Subcutaneous abdominal adipose tissue (tissue), 5 donors: Measurements from ENCODE around the gene RNF152.
A peak's percentile ranks its signal among the peaks of the same experiment; 100 is the strongest.

Experiments used
- H3K27ac ChIP-seq: one replicate; pipeline ENCODE4 v1.7.0; 2013; ENCODE audit warnings: low read depth, mild to moderate bottlenecking, inconsistent platforms, low read length, moderate library complexity
- H3K27me3 ChIP-seq, 5 donors: one replicate each; pipeline ENCODE4 v1.7.0; 2013; ENCODE audit warnings: low read length in 5 of 5, inconsistent platforms in 1 of 5; ENCODE audit not compliant: control insufficient read depth in 5 of 5, insufficient read depth in 4 of 5
- H3K36me3 ChIP-seq, 5 donors: one replicate each; pipeline ENCODE4 v1.7.0; 2013; ENCODE audit warnings: low read length in 5 of 5; ENCODE audit not compliant: control insufficient read depth in 5 of 5, insufficient read depth in 5 of 5
- H3K4me1 ChIP-seq, 5 donors: one replicate each; pipeline ENCODE4 v1.7.0; 2013; ENCODE audit warnings: low read length in 5 of 5, mild to moderate bottlenecking in 3 of 5, moderate library complexity in 1 of 5; ENCODE audit not compliant: control insufficient read depth in 5 of 5, insufficient read depth in 5 of 5
- H3K4me3 ChIP-seq, 5 donors: one replicate each; pipeline ENCODE4 v1.7.0; 2013; ENCODE audit warnings: low read length in 5 of 5, low read depth in 1 of 5
- H3K9ac ChIP-seq, 5 donors: one replicate each; pipeline ENCODE4 v1.7.0; 2013; ENCODE audit warnings: low read length in 5 of 5, mild to moderate bottlenecking in 4 of 5, moderate library complexity in 3 of 5
- H3K9me3 ChIP-seq, 5 donors: one replicate each; pipeline ENCODE4 v1.7.0; 2013; ENCODE audit warnings: low read length in 5 of 5; ENCODE audit not compliant: control insufficient read depth in 5 of 5
- donor health status: healthy.
- donor health status: healthy.
- donor health status: healthy.
- donor health status: healthy.
- donor health status: healthy.

The RNF152 gene

GRCh38 chr18:61883547-61883946, 9.3 kb downstream of the RNF152 start:
- peaks cover 0 to 21% (median 0%) of the 10 kb centered on the region in 5 donors for H3K4me1 ChIP-seq
- H3K4me3 ChIP-seq, result no peak overlapping the region
- H3K27me3 ChIP-seq, result no peaks in the 10 kb centered on the region
- no peak overlapping the region for H3K27ac ChIP-seq
- peaks cover 0 to 3% (median 0%) of the 10 kb centered on the region in 5 donors for H3K36me3 ChIP-seq
- no peak overlapping the region for H3K9ac ChIP-seq
- no peaks in the 10 kb centered on the region for H3K9me3 ChIP-seq

DNA sequence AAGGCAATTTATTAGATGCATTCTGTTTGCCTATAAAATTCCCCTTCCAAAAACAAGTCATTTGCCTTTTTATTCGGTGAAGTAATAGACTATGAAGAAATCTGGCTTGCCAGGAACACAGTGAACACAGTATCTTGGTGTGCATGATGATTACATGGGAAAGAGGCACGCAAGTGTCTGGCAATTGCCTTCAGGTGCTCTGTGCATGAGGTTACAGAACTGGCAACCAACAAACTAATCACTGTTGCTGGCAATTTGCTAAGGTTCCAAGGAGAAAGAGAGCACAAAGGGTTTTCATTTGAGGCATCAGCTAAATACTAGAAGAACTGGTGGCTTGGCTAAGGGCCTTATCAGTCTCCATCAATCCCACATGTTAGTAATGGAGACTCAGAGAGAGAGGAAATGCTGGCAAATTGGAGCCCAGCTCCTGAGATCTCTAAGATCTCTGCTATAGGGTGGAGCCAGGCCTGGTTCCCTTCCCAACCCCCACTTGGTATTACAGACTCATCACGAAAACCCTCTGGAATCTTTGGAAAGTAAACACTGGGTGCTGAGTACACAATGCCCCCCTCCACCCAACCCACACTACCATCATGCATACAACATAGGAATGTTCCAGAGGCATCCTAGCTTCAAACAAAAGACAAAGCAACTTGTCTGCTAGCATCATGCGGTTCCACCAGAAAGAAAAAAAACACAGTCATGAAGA, 10.4 kb downstream of the RNF152 start:
- no peaks in the 10 kb centered on the region for H3K9me3 ChIP-seq
- no peak overlapping the region for H3K27ac ChIP-seq
- H3K36me3 ChIP-seq, result peaks cover 0 to 2% (median 0%) of the 10 kb centered on the region in 5 donors
- H3K4me1 ChIP-seq, result peaks cover 0 to 13% (median 0%) of the 10 kb centered on the region in 5 donors
- no peak overlapping the region for H3K9ac ChIP-seq
- H3K4me3 ChIP-seq, result no peak overlapping the region
- no peaks in the 10 kb centered on the region for H3K27me3 ChIP-seq

DNA sequence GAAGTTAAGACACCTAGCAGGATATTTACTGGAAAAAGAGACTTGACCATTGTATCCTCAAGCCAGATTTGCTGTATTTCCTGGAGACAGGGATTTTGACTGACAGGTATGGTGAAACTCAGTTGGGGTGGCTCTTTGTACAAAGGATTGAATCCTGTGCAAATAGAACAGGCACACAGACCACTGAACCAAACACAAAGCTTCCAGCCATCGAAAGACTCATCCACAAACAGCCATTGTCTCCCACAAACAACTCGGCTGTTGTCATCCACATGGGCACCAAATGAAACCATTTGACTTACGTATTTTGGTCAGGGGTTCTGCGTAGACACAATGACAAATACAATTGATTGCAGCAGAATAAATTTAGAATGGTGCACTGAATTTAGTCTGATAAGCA, 15.9 kb downstream of the RNF152 start:
- Histone ChIP-seq H3K9me3 (no peaks in the 10 kb centered on the region), H3K9ac (no peak overlapping the region), H3K4me1 (peaks cover 0 to 8% (median 0%) of the 10 kb centered on the region in 5 donors), H3K4me3 (no peak overlapping the region), H3K27ac (no peak overlapping the region), H3K27me3 (no peaks in the 10 kb centered on the region), H3K36me3 (peaks cover 0 to 2% (median 0%) of the 10 kb centered on the region in 5 donors)

DNA sequence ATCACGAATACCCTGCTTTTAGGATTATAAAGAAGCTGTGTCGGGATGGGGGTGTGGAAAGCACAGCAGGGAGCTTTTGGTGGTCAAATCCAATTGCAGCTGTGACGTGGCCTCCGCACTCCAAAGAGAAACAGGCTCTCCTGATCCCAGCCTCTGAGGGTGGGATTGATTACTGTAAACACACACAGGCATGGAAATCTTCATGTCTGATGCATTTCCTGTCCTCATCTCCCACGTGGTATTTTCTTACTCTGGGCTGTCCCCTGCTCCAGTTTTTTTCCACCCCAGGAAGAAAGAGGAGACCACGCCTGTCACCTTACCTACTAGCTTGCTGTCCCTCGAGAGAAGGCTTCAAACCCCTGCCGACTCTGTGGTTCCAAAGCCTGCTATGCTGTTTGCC, 22.7 kb downstream of the RNF152 start:
- Histone ChIP-seq H3K4me1 (peaks cover 0 to 20% (median 0%) of the 10 kb centered on the region in 5 donors), H3K9ac (no peak overlapping the region), H3K27me3 (no peaks in the 10 kb centered on the region), H3K4me3 (peak overlapping the region in 1 of 5 donors; percentile 8), H3K36me3 (no peaks in the 10 kb centered on the region), H3K27ac (no peak overlapping the region), H3K9me3 (no peaks in the 10 kb centered on the region)

DNA sequence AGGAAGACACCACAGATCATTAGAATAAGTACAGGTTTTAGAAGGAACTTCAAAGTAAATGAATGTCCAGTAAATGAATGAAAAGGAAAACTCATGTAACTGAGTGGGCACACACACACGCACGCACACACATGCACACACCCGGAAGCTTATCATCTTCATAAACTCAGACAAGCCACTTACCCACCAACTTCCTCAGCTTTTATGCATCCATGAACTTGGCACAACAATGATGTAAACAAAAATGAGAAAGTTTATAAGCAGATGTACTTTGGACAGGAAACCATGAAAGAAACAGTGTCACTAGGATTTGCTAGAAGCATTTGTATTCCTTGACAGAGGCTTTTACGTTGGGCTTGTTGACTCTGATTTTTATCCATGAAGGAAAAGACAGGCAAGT, 23.2 kb downstream of the RNF152 start:
- Histone ChIP-seq H3K36me3 (no peaks in the 10 kb centered on the region), H3K27me3 (no peaks in the 10 kb centered on the region), H3K27ac (no peak overlapping the region), H3K9me3 (no peaks in the 10 kb centered on the region), H3K4me3 (peak overlapping the region in 1 of 5 donors; percentile 8), H3K9ac (no peak overlapping the region), H3K4me1 (peaks cover 0 to 20% (median 0%) of the 10 kb centered on the region in 5 donors)

GRCh38 chr18:61865466-61866175, 27.2 kb downstream of the RNF152 start:
- Histone ChIP-seq H3K27me3 (no peaks in the 10 kb centered on the region), H3K4me3 (no peak overlapping the region), H3K4me1 (peaks cover 0 to 22% (median 0%) of the 10 kb centered on the region in 5 donors), H3K9me3 (no peaks in the 10 kb centered on the region), H3K27ac (peak overlapping the region; percentile 29), H3K9ac (no peak overlapping the region), H3K36me3 (no peaks in the 10 kb centered on the region)

DNA sequence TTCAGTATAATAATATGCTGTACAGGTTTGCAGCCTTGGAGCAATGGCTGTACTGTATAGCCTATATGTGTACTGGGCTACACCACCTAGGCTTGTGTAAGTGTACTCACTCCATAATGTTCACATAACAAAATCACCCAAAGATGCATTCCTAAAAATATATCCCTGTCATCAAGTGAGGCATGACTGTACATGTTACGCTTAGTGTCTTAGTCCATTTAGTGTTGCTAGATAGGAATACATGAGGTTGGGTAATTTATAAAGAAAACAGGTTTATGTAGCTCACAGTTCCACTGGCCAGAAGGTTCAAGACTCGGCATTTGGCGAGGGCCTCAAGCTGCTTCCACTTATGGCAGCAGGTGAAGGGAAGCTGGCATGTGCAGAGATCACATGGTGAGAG, 31.4 kb downstream of the RNF152 start:
- Histone ChIP-seq H3K4me3 (no peak overlapping the region), H3K36me3 (peaks cover 0 to 3% (median 0%) of the 10 kb centered on the region in 5 donors), H3K4me1 (peaks cover 0 to 6% (median 0%) of the 10 kb centered on the region in 5 donors), H3K9me3 (no peaks in the 10 kb centered on the region), H3K27ac (no peak overlapping the region), H3K9ac (no peak overlapping the region), H3K27me3 (no peaks in the 10 kb centered on the region)

DNA sequence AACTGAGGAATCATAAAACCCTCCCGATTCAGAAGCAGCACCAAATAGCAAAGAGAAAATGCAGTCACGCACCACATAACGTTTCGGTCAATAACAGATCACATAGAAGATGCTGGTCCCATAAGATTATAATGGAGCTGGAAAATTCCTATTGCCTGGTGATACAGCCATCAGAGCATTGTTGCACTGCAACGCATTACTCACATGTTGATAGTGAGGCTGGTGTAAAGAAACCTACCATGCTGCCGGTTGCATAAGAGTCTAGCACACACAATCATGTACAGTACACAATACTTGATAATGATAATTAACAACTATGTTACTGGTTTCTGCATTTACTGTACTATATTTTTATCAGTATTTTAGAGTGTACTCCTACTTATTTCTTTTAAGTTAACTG, 32.5 kb downstream of the RNF152 start:
- Histone ChIP-seq H3K9me3 (no peaks in the 10 kb centered on the region), H3K4me3 (no peak overlapping the region), H3K4me1 (peaks cover 0 to 5% (median 0%) of the 10 kb centered on the region in 5 donors), H3K27ac (no peak overlapping the region), H3K27me3 (no peaks in the 10 kb centered on the region), H3K9ac (no peak overlapping the region), H3K36me3 (peaks cover 0 to 3% (median 0%) of the 10 kb centered on the region in 5 donors)

DNA sequence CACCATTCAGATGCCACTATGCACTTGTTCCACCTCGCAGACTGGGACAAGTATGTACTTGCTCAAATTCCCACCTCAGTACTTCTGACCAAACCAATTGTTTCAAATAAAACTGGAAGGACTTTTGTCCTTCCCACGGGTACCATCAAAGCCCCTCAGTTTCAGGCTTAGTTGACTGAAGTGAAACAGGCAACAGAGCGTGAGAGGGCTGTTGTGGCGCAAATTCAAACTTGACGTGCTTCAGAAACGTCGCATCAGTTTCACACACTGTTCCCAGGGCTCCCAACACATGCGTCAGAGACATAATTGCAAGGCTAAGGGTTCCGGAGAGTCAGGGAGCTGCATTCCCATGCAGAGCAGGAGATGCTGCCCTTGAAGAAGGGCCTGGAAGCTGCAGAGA, 33.7 kb downstream of the RNF152 start:
- H3K36me3 ChIP-seq, result peaks cover 0 to 3% (median 0%) of the 10 kb centered on the region in 5 donors
- H3K4me1 ChIP-seq, result peaks cover 0 to under 1% (median 0%) of the 10 kb centered on the region in 5 donors
- no peaks in the 10 kb centered on the region for H3K27me3 ChIP-seq
- no peaks in the 10 kb centered on the region for H3K9me3 ChIP-seq
- H3K4me3 ChIP-seq, result no peak overlapping the region
- H3K9ac ChIP-seq, result no peak overlapping the region
- H3K27ac ChIP-seq, result no peak overlapping the region

- no peaks in the 10 kb centered on the region for H3K9me3 ChIP-seq
- no peak overlapping the region for H3K4me3 ChIP-seq
- H3K4me1 ChIP-seq, result no peaks in the 10 kb centered on the region
- no peak overlapping the region for H3K9ac ChIP-seq
- no peak overlapping the region for H3K27ac ChIP-seq
- H3K27me3 ChIP-seq, result no peaks in the 10 kb centered on the region
- H3K36me3 ChIP-seq, result peaks cover 0 to 3% (median 0%) of the 10 kb centered on the region in 5 donors
Observed at GRCh38 chr18:61856678-61857077, 36.1 kb downstream of the RNF152 start.
